ENCODE results near the gene BSN.

GRCh38 chr3:49566312-49566711 lies 12.0 kb downstream of the BSN start:
- no peak for TF ChIP-seq POLR2A (IDR thresholded peaks at IDR 0.05; ENCODE audit: low read depth, low read length)
- no peak for TF ChIP-seq BHLHE40 (IDR thresholded peaks at IDR 0.05; ENCODE audit: low read depth, low read length)
- TF ChIP-seq CTCF (conservative IDR thresholded peaks at IDR 0.05; ENCODE audit: low read depth, low read length), result peak; percentile 27; the same call in 1 of the 2 replicates

Measured in IMR-90 (cell line).